HEK293 (cell line): Measurements from ENCODE around the gene DCT.

Experiments used
- CTCF ChIA-PET: fragments of 350-600 bp; formaldehyde crosslinking; extraction: SDS; loops from one replicate; lab custom pipeline; 2021; ENCODE audit warnings: antibody characterized with exemption; lab: Yijun Ruan, JAX
- POLR2A ChIA-PET: fragments of 300-600 bp; formaldehyde crosslinking; extraction: SDS; loops from one replicate; lab custom pipeline; 2020; ENCODE audit warnings: antibody characterized with exemption, inconsistent platforms; lab: Yijun Ruan, JAX
- H3K27ac ChIP-seq: fragments of 200-500 bp; sonication (Bioruptor generic); 2 replicates; pipeline ENCODE4 v1.5.1; 2014; ENCODE audit warnings: low read depth, low read length, control low read depth, inconsistent platforms; ENCODE audit errors: extremely low read depth
- H3K36me3 ChIP-seq, 2 experiments: fragments of 200-500 bp in 1 of 2; sonication (Bioruptor generic) in 1 of 2; 1 replicate in 1 of 2; 2 replicates in 1 of 2; pipeline ENCODE4 v1.5.1; 2014 to 2017; ENCODE audit warnings: inconsistent platforms in 2 of 2, low read length in 2 of 2; ENCODE audit not compliant: control insufficient read depth in 2 of 2, insufficient read depth in 1 of 2
- H3K4me1 ChIP-seq: fragments of 200-500 bp; sonication (Bioruptor generic); 2 replicates; pipeline ENCODE4 v1.5.1; 2014; ENCODE audit warnings: mild to moderate bottlenecking, low read length, inconsistent platforms; ENCODE audit not compliant: control insufficient read depth, insufficient read depth
- H3K4me3 ChIP-seq: 2 replicates; pipeline ENCODE4 v1.5.1; 2011; ENCODE audit warnings: low read depth, mild to moderate bottlenecking, control low read depth, low read length, moderate library complexity
- H3K9me3 ChIP-seq: fragments of 200-500 bp; sonication (Bioruptor generic); 2 replicates; pipeline ENCODE4 v1.5.1; 2014; ENCODE audit warnings: low read depth, low read length, inconsistent platforms; ENCODE audit not compliant: control insufficient read depth, insufficient read depth
- EGR2 ChIP-seq: fragments of 450-650 bp; formaldehyde crosslinking; IDR thresholded peaks from 2 replicates; pipeline ENCODE4 v1.5.1; 2016; ENCODE audit warnings: low read depth, missing biosample characterization, missing genetic modification characterization
- FEZF1 ChIP-seq: fragments of 450-650 bp; formaldehyde crosslinking; IDR thresholded peaks from 2 replicates; pipeline ENCODE4 v1.5.1; 2016; ENCODE audit warnings: missing biosample characterization, missing genetic modification characterization
- GLIS2 ChIP-seq: fragments of 450-650 bp; formaldehyde crosslinking; IDR thresholded peaks from 2 replicates; pipeline ENCODE4 v1.5.1; 2016; ENCODE audit warnings: missing biosample characterization, missing genetic modification characterization
- KLF17 ChIP-seq: fragments of 450-650 bp; formaldehyde crosslinking; IDR thresholded peaks from 2 replicates; pipeline ENCODE4 v1.5.1; 2016; ENCODE audit warnings: missing biosample characterization, missing genetic modification characterization
- KLF7 ChIP-seq: fragments of 450-650 bp; formaldehyde crosslinking; IDR thresholded peaks from 2 replicates; pipeline ENCODE4 v1.5.1; 2016; ENCODE audit warnings: missing biosample characterization, missing genetic modification characterization, borderline replicate concordance
- OSR2 ChIP-seq: fragments of 450-650 bp; formaldehyde crosslinking; IDR thresholded peaks from 2 replicates; pipeline ENCODE4 v1.5.1; 2016; ENCODE audit warnings: missing biosample characterization, missing genetic modification characterization
- PRDM6 ChIP-seq: fragments of 450-650 bp; formaldehyde crosslinking; IDR thresholded peaks from 2 replicates; pipeline ENCODE4 v1.5.1; 2017; ENCODE audit warnings: missing biosample characterization, missing genetic modification characterization
- SCRT2 ChIP-seq: fragments of 450-650 bp; formaldehyde crosslinking; IDR thresholded peaks from 2 replicates; pipeline ENCODE4 v1.5.1; 2016; ENCODE audit warnings: missing biosample characterization, missing genetic modification characterization
- YY1 ChIP-seq: fragments of 450-650 bp; formaldehyde crosslinking; IDR thresholded peaks from 2 replicates; pipeline ENCODE4 v1.5.1; 2018; ENCODE audit warnings: missing biosample characterization, missing genetic modification characterization
- ZBTB48 ChIP-seq: fragments of 450-650 bp; formaldehyde crosslinking; IDR thresholded peaks from 2 replicates; pipeline ENCODE4 v1.5.1; 2016; ENCODE audit warnings: missing biosample characterization, missing genetic modification characterization
- ZBTB8A ChIP-seq: fragments of 450-650 bp; formaldehyde crosslinking; IDR thresholded peaks from 2 replicates; pipeline ENCODE4 v1.5.1; 2016; ENCODE audit warnings: missing biosample characterization, missing genetic modification characterization
- ZFP41 ChIP-seq: fragments of 450-650 bp; formaldehyde crosslinking; IDR thresholded peaks from 2 replicates; pipeline ENCODE4 v1.5.1; 2016; ENCODE audit warnings: missing biosample characterization, missing genetic modification characterization, borderline replicate concordance
- ZFP69B ChIP-seq: fragments of 450-650 bp; formaldehyde crosslinking; IDR thresholded peaks from 2 replicates; pipeline ENCODE4 v1.5.1; 2016; ENCODE audit warnings: missing biosample characterization, missing genetic modification characterization
- ZIC2 ChIP-seq: fragments of 450-650 bp; formaldehyde crosslinking; IDR thresholded peaks from 2 replicates; pipeline ENCODE4 v1.5.1; 2016; ENCODE audit warnings: missing biosample characterization, missing genetic modification characterization
- ZNF146 ChIP-seq: fragments of 450-650 bp; formaldehyde crosslinking; IDR thresholded peaks from 2 replicates; pipeline ENCODE4 v1.5.1; 2016; ENCODE audit warnings: missing biosample characterization, missing genetic modification characterization
- ZNF18 ChIP-seq: fragments of 450-650 bp; formaldehyde crosslinking; IDR thresholded peaks from 2 replicates; pipeline ENCODE4 v1.5.1; 2016; ENCODE audit warnings: missing biosample characterization, missing genetic modification characterization
- ZNF223 ChIP-seq: fragments of 450-650 bp; formaldehyde crosslinking; IDR thresholded peaks from 2 replicates; pipeline ENCODE4 v1.5.1; 2016; ENCODE audit warnings: missing biosample characterization, missing genetic modification characterization
- ZNF248 ChIP-seq: fragments of 450-650 bp; formaldehyde crosslinking; IDR thresholded peaks from 2 replicates; pipeline ENCODE4 v1.5.1; 2017; ENCODE audit warnings: missing biosample characterization, missing genetic modification characterization
- ZNF404 ChIP-seq: fragments of 450-650 bp; formaldehyde crosslinking; IDR thresholded peaks from 2 replicates; pipeline ENCODE4 v1.5.1; 2017; ENCODE audit warnings: missing biosample characterization, missing genetic modification characterization
- ZNF501 ChIP-seq: fragments of 450-650 bp; formaldehyde crosslinking; IDR thresholded peaks from 2 replicates; pipeline ENCODE4 v1.5.1; 2016; ENCODE audit warnings: missing biosample characterization, missing genetic modification characterization
- ZNF514 ChIP-seq: fragments of 450-650 bp; formaldehyde crosslinking; IDR thresholded peaks from 2 replicates; pipeline ENCODE4 v1.5.1; 2016; ENCODE audit warnings: missing biosample characterization, missing genetic modification characterization
- ZNF530 ChIP-seq: fragments of 450-650 bp; formaldehyde crosslinking; IDR thresholded peaks from 2 replicates; pipeline ENCODE4 v1.5.1; 2016; ENCODE audit warnings: low read depth, missing biosample characterization, missing genetic modification characterization
- ZNF670 ChIP-seq: fragments of 450-650 bp; formaldehyde crosslinking; IDR thresholded peaks from 2 replicates; pipeline ENCODE4 v1.5.1; 2016; ENCODE audit warnings: missing biosample characterization, missing genetic modification characterization, low read depth

The DCT gene

GRCh38 chr13:94394723-94395122, 84.8 kb downstream of the DCT start:
- Histone ChIP-seq H3K4me1 (no peaks in the 10 kb centered on the region), H3K36me3 (no peaks in the 10 kb centered on the region), H3K4me3 (no peak overlapping the region), H3K9me3 (no peaks in the 10 kb centered on the region), H3K27ac (no peak overlapping the region)
- CTCF ChIA-PET = interaction anchor here (0.6 to 0.7 kb wide), 2 partner anchors 427 to 1531 kb away, joined by 3 read pairs; no protein-coding TSS in a partner anchor
- no peak for TF ChIP-seq OSR2 (tag by site-specific recombination)
- TF ChIP-seq ZNF501 (tag by site-specific recombination) = no peak
- no peak for TF ChIP-seq ZBTB48 (tag by site-specific recombination)
- no peak for TF ChIP-seq ZNF248 (tag by site-specific recombination)
- TF ChIP-seq ZNF530 (tag by site-specific recombination) = no peak
- TF ChIP-seq EGR2 (tag by site-specific recombination) = no peak
- TF ChIP-seq ZNF223 (tag by site-specific recombination) = no peak
- TF ChIP-seq SCRT2 (tag by site-specific recombination) = no peak
- TF ChIP-seq ZNF670 = no peak
- TF ChIP-seq ZNF18 (tag by site-specific recombination) = no peak
- TF ChIP-seq ZNF514 (tag by site-specific recombination) = no peak
- TF ChIP-seq ZNF404 (tag by site-specific recombination) = no peak
- TF ChIP-seq KLF7 (tag by site-specific recombination) = no peak
- no peak for TF ChIP-seq GLIS2 (tag by site-specific recombination)
- TF ChIP-seq ZFP41 (tag by site-specific recombination) = no peak
- POLR2A ChIA-PET = no interaction called here

GRCh38 chr13:94390881-94391280, 88.6 kb downstream of the DCT start:
- H3K36me3 ChIP-seq = no peaks in the 10 kb centered on the region
- POLR2A ChIA-PET = no interaction called here
- CTCF ChIA-PET = interaction anchor here (0.5 to 0.7 kb wide), 2 partner anchors 523 to 724 kb away, joined by 3 to 4 read pairs; no protein-coding TSS in a partner anchor

More at GRCh38 chr13:94390881-94391280, 88.6 kb downstream of the DCT start:
- H3K4me3 ChIP-seq = no peak overlapping the region
- H3K4me1 ChIP-seq = no peaks in the 10 kb centered on the region
- H3K27ac ChIP-seq = no peak overlapping the region
- H3K9me3 ChIP-seq = no peaks in the 10 kb centered on the region
- no peak for TF ChIP-seq ZFP69B (tag by site-specific recombination)
- TF ChIP-seq ZIC2 = no peak
- TF ChIP-seq PRDM6 = no peak
- TF ChIP-seq ZNF404 (tag by site-specific recombination) = no peak
- TF ChIP-seq KLF17 (tag by site-specific recombination) = no peak
- TF ChIP-seq YY1 (tag by site-specific recombination) = no peak
- TF ChIP-seq ZBTB8A = no peak
- TF ChIP-seq FEZF1 (tag by site-specific recombination) = no peak
- no peak for TF ChIP-seq ZNF146 (tag by site-specific recombination)
